ENCODE measurements around the gene E2F6. TPM values are rescaled to one million over a fixed set of nuclear protein-coding genes. Genes with fewer than 3 reads are reported as not detected.

Gene E2F6
- total and polyA plus RNA-seq, 2 of the 4 experiments (the other 2 are of a cell fraction) = 8.2 to 10.9 TPM

GRCh38 chr2:11473659-11474433 lies 7.9 kb upstream of the E2F6 start:
- H4K5ac ChIP-seq (ENCODE audit: low read depth, low read length) = no peak overlapping the region
- H3K4me1 ChIP-seq (ENCODE audit: control insufficient read depth, insufficient read depth, low read length) = no peaks in the 10 kb centered on the region
- no peak overlapping the region for H2AFZ ChIP-seq (replicated peaks; ENCODE audit: low read length, poor library complexity)
- in situ Hi-C loops (cut with MboI; ENCODE audit: low sequenced_read_pairs) = loop anchor here (10.0 kb wide), 1 partner anchor 301 kb away; no protein-coding TSS in a partner anchor
- H2BK20ac ChIP-seq (ENCODE audit: low read depth, low read length) = no peak overlapping the region
- intact Hi-C loops (cut with micrococcal nuclease) = no loop called here
- no peak overlapping the region for H3K4ac ChIP-seq (ENCODE audit: low read depth, low read length)
- H3K4me2 ChIP-seq (ENCODE audit: low read depth, low read length) = no peak overlapping the region
- H2AK5ac ChIP-seq (ENCODE audit: low read depth, low read length) = no peak overlapping the region
- no peak overlapping the region for H2BK15ac ChIP-seq (ENCODE audit: low read depth, low read length)
- H3K18ac ChIP-seq (ENCODE audit: low read depth, low read length) = no peak overlapping the region
- H4K20me1 ChIP-seq (ENCODE audit: insufficient read depth, low read length) = no peaks in the 10 kb centered on the region
- H3K9me3 ChIP-seq (ENCODE audit: control insufficient read depth, insufficient read depth, low read length) = no peaks in the 10 kb centered on the region
- H3K9ac ChIP-seq (ENCODE audit: low read depth, low read length) = no peak overlapping the region
- no peaks in the 10 kb centered on the region for H3K36me3 ChIP-seq (ENCODE audit: control insufficient read depth, insufficient read depth, low read length)
- no peak overlapping the region for H3K27ac ChIP-seq (ENCODE audit: insufficient read depth, low read length)
- H3K9me1 ChIP-seq (ENCODE audit: insufficient read depth, low read length) = no peaks in the 10 kb centered on the region
- ChIA-PET CTCF (interaction anchor here (1.1 to 1.3 kb wide), 2 partner anchors 111 to 342 kb away, joined by 3 to 4 read pairs; no protein-coding TSS in a partner anchor), POLR2A (ENCODE audit: unreplicated experiment) (no interaction called here)
- no peak for ATAC-seq (ENCODE audit: low read depth)
- H3K23ac ChIP-seq (ENCODE audit: low read depth, low read length) = no peak overlapping the region
- no peak overlapping the region for H4K91ac ChIP-seq (ENCODE audit: insufficient read depth, low read depth, low read length)
- no peaks in the 10 kb centered on the region for H3K79me1 ChIP-seq (ENCODE audit: low read depth in 1 of 2, low read length in 2 of 2)
- no peak overlapping the region for H3K56ac ChIP-seq (ENCODE audit: extremely low read depth, insufficient read depth, low read length)
- H2BK5ac ChIP-seq (ENCODE audit: low read depth, low read length, poor library complexity, severe bottlenecking) = no peak overlapping the region
- DNase-seq = no peak
- WGBS, 2 experiments (ENCODE audit: extremely low coverage in 2 of 2, insufficient read length in 1 of 2) = 7% methylated on average over 3 of the region's 10 CpGs; no CpG with 5 or more reads in 1 of the 2 experiments
- no peak overlapping the region for H2BK120ac ChIP-seq (ENCODE audit: low read depth, low read length)
- peaks cover 39% of the 10 kb centered on the region for H3K27me3 ChIP-seq (ENCODE audit: control insufficient read depth, insufficient read depth, low read length)
- dilution Hi-C loops (cut with HindIII; ENCODE audit: low sequenced_read_pairs, unreplicated experiment) = no loop called here
- no peak overlapping the region for H3K14ac ChIP-seq (replicated peaks; ENCODE audit: low read depth, low read length)
- BruUV-seq (replicated peaks) = no TSS peak
- H3K4me3 ChIP-seq (ENCODE audit: insufficient read depth, low read depth, low read length) = no peak overlapping the region
- no peak overlapping the region for H2AK9ac ChIP-seq (replicated peaks; ENCODE audit: low read depth, low read length, poor library complexity)
- no peak overlapping the region for H4K8ac ChIP-seq (ENCODE audit: low read depth in 2 of 2, low read length in 2 of 2)
- no peak for TF ChIP-seq CTCF (conservative IDR thresholded peaks at IDR 0.05; ENCODE audit: low read depth, low read length)
- no peak for TF ChIP-seq MAFK (IDR thresholded peaks at IDR 0.05; ENCODE audit: low read depth, low read length)
- TF ChIP-seq RCOR1 (IDR thresholded peaks at IDR 0.05; ENCODE audit: insufficient replicate concordance, low read length) = no peak
- TF ChIP-seq POLR2A (IDR thresholded peaks at IDR 0.05; ENCODE audit: low read depth, low read length) = no peak
- no peak for TF ChIP-seq USF2 (IDR thresholded peaks at IDR 0.05; ENCODE audit: low read depth, low read length)
- TF ChIP-seq MXI1 (IDR thresholded peaks at IDR 0.05; ENCODE audit: borderline replicate concordance, low read depth, low read length) = no peak
- TF ChIP-seq BHLHE40 (IDR thresholded peaks at IDR 0.05; ENCODE audit: low read depth, low read length) = no peak
- TF ChIP-seq CHD1 (IDR thresholded peaks at IDR 0.05; ENCODE audit: low read depth, low read length) = no peak
- no peak for TF ChIP-seq NFE2L2 (IDR thresholded peaks at IDR 0.05; ENCODE audit: low read depth, low read length)
- no peak for TF ChIP-seq MAZ (IDR thresholded peaks at IDR 0.05; ENCODE audit: borderline replicate concordance, low read depth, low read length)
- no peak for TF ChIP-seq CEBPB (IDR thresholded peaks at IDR 0.05; ENCODE audit: low read depth, low read length)
- no peak for TF ChIP-seq FOS (IDR thresholded peaks at IDR 0.05; ENCODE audit: low read depth, low read length)
- TF ChIP-seq RFX5 (IDR thresholded peaks at IDR 0.05; ENCODE audit: low read depth, low read length) = no peak
- TF ChIP-seq SMC3 (IDR thresholded peaks at IDR 0.05; ENCODE audit: low read depth, low read length) = no peak
- TF ChIP-seq RAD21 (IDR thresholded peaks at IDR 0.05; ENCODE audit: low read length) = no peak
